GM18873 (cell line): ENCODE measurements around the gene STAT4.
A peak's percentile ranks its signal among the peaks of the same experiment; 100 is the strongest.

Experiments used
- ATAC-seq: cut with Tn5 transposase; IDR thresholded peaks from one replicate; pipeline ENCODE4 v1.9.1; 2021; ENCODE audit warnings: mild to moderate bottlenecking, moderate library complexity, moderate number of reproducible peaks; ENCODE audit not compliant: unreplicated experiment, low FRiP score

The STAT4 gene

GRCh38 chr2:191020742-191021381, 129.9 kb downstream of the STAT4 start:
- peak; percentile 7 for ATAC-seq

GRCh38 chr2:191020221-191020741, 130.5 kb downstream of the STAT4 start:
- ATAC-seq, result peak; percentile 74

- ATAC-seq, result no peak
Observed at GRCh38 chr2:191019376-191019775, 131.4 kb downstream of the STAT4 start.

- no peak for ATAC-seq
Observed at GRCh38 chr2:191018643-191019119, 132.1 kb downstream of the STAT4 start.

- no peak for ATAC-seq
Observed at GRCh38 chr2:191018048-191018447, 132.7 kb downstream of the STAT4 start.

- no peak for ATAC-seq
Observed at GRCh38 chr2:191015831-191016230, 135.0 kb downstream of the STAT4 start.

- ATAC-seq, result no peak
Observed at GRCh38 chr2:191015239-191015638, 135.6 kb downstream of the STAT4 start.

GRCh38 chr2:191014653-191015020, 136.2 kb downstream of the STAT4 start:
- no peak for ATAC-seq

- ATAC-seq, result peak; percentile 67
Observed at GRCh38 chr2:191013932-191014652, 136.7 kb downstream of the STAT4 start, which contains the start of gene STAT1. STAT1 (minus strand) TSS chr2:191014171; CDS start chr2:191010003, 4,168 bp downstream.

GRCh38 chr2:191013682-191013931, 137.2 kb downstream of the STAT4 start:
- ATAC-seq, result no peak

GRCh38 chr2:191012845-191013681, 137.7 kb downstream of the STAT4 start:
- ATAC-seq, result no peak

GRCh38 chr2:191012346-191012745, 138.4 kb downstream of the STAT4 start:
- ATAC-seq, result no peak

- ATAC-seq, result no peak
Observed at GRCh38 chr2:191010887-191011885, 139.6 kb downstream of the STAT4 start.

GRCh38 chr2:191009541-191010374, 141.0 kb downstream of the STAT4 start:
- no peak for ATAC-seq

GRCh38 chr2:191008286-191008685, 142.5 kb downstream of the STAT4 start:
- ATAC-seq, result no peak

GRCh38 chr2:191006997-191007783, 143.6 kb downstream of the STAT4 start:
- no peak for ATAC-seq

GRCh38 chr2:191006297-191006696, 144.5 kb downstream of the STAT4 start:
- ATAC-seq, result no peak
